ENCODE results near the gene STARD10. TPM values are rescaled to one million over a fixed set of nuclear protein-coding genes. Genes with fewer than 3 reads are reported as not detected.
A peak's percentile ranks its signal among the peaks of the same experiment; 100 is the strongest.

Gene STARD10
- total and polyA plus RNA-seq, 9 of the 15 experiments (the other 6 are each of a cell fraction or from before 2014, with no cell fraction given): 0.15 to 52.9 (median 32.3) TPM

DNA sequence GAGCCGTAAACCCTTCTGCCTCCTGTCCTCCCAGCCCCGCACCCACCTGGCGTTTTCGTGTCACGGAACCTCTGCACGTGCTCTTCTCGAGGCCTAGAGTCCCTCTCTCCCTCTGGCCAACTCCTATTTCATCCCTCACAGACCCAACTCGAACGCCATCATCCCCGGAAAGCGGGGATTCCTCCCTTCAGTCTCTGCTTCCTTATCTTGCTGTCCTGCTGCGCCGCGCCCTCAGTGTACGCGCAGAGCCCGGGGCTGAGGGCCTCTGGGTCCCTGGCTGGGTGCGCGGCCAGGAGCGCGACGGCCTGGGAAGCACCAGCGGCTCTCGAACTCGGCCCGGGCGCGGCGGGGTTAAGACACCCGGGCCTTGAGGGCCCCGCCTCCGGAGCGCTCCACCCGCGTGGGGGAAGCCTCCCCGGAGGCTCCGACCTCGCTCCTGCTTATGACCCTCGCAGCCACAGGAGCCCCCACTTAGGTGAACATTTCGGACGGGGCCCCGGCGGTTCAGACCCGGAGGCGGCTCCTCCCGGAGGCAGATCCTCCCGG, 20.0 kb upstream of the STARD10 start (continued):
- TF ChIP-seq HNRNPL (IDR thresholded peaks at IDR 0.05; ENCODE audit: low read depth, low read length) (no peak), RCOR1 (IDR thresholded peaks at IDR 0.05; ENCODE audit: borderline replicate concordance in 1 of 2, low read depth in 2 of 2, low read length in 2 of 2) (peak in 1 of 2 experiments; percentile 45; a peak in 2 of 4 replicates), CHCHD3 (CRISPR knock-in tag; IDR thresholded peaks at IDR 0.05) (no peak), NFATC3 (IDR thresholded peaks at IDR 0.05) (no peak), GTF2E2 (tag; IDR thresholded peaks at IDR 0.05) (no peak), MCM5 (IDR thresholded peaks at IDR 0.05; ENCODE audit: low read depth) (no peak), TAF15 (IDR thresholded peaks at IDR 0.05; ENCODE audit: low read depth, low read length) (no peak), FOS (IDR thresholded peaks at IDR 0.05; ENCODE audit: extremely low read depth, insufficient read length) (no peak), TCF7L2 (IDR thresholded peaks at IDR 0.05; ENCODE audit: low read depth, low read length) (peak; percentile 90), RAD21 (CRISPR knock-in tag; conservative IDR thresholded peaks at IDR 0.05 in 1 of 2, IDR thresholded peaks at IDR 0.05 in 1 of 2) (no peak), ETV5 (CRISPR knock-in tag; IDR thresholded peaks at IDR 0.05; ENCODE audit: low read depth) (peak; percentile 35; the same call in 1 of the 2 replicates), DACH1 (IDR thresholded peaks at IDR 0.05; ENCODE audit: partially characterized antibody) (no peak), ZNF707 (CRISPR knock-in tag; conservative IDR thresholded peaks at IDR 0.05) (no peak), DNMT1 (IDR thresholded peaks at IDR 0.05) (no peak), RBM34 (IDR thresholded peaks at IDR 0.05; ENCODE audit: borderline replicate concordance, insufficient read depth, low read length) (no peak), GTF2F1 (IDR thresholded peaks at IDR 0.05; ENCODE audit: low read depth, low read length) (no peak), ZSCAN29 (IDR thresholded peaks at IDR 0.05) (no peak), GTF2A2 (tag; IDR thresholded peaks at IDR 0.05) (no peak), ZNF445 (CRISPR knock-in tag; IDR thresholded peaks at IDR 0.05; ENCODE audit: low read depth) (no peak), TEAD1 (CRISPR knock-in tag; IDR thresholded peaks at IDR 0.05) (no peak; a peak in 1 of 4 replicates), ATF1 (CRISPR knock-in tag; IDR thresholded peaks at IDR 0.05) (no peak), ATF1 (tag; IDR thresholded peaks at IDR 0.05) (peak; percentile 95), NR4A1 (CRISPR knock-in tag; IDR thresholded peaks at IDR 0.05) (no peak), NR4A1 (tag; IDR thresholded peaks at IDR 0.05) (no peak), CC2D1A (IDR thresholded peaks at IDR 0.05) (no peak), ZNF785 (CRISPR knock-in tag; IDR thresholded peaks at IDR 0.05) (no peak), EHMT2 (IDR thresholded peaks at IDR 0.05) (no peak), MCM2 (IDR thresholded peaks at IDR 0.05; ENCODE audit: low read depth) (no peak), SLC30A9 (CRISPR knock-in tag; IDR thresholded peaks at IDR 0.05) (no peak)
- TF ChIP-seq, protein P1, sequence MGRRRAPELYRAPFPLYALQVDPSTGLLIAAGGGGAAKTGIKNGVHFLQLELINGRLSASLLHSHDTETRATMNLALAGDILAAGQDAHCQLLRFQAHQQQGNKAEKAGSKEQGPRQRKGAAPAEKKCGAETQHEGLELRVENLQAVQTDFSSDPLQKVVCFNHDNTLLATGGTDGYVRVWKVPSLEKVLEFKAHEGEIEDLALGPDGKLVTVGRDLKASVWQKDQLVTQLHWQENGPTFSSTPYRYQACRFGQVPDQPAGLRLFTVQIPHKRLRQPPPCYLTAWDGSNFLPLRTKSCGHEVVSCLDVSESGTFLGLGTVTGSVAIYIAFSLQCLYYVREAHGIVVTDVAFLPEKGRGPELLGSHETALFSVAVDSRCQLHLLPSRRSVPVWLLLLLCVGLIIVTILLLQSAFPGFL (CRISPR knock-in tag; IDR thresholded peaks at IDR 0.05): no peak
- TF ChIP-seq, protein P2, sequence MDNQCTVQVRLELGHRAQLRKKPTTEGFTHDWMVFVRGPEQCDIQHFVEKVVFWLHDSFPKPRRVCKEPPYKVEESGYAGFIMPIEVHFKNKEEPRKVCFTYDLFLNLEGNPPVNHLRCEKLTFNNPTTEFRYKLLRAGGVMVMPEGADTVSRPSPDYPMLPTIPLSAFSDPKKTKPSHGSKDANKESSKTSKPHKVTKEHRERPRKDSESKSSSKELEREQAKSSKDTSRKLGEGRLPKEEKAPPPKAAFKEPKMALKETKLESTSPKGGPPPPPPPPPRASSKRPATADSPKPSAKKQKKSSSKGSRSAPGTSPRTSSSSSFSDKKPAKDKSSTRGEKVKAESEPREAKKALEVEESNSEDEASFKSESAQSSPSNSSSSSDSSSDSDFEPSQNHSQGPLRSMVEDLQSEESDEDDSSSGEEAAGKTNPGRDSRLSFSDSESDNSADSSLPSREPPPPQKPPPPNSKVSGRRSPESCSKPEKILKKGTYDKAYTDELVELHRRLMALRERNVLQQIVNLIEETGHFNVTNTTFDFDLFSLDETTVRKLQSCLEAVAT (IDR thresholded peaks at IDR 0.05): no peak
- TF ChIP-seq, protein P3, sequence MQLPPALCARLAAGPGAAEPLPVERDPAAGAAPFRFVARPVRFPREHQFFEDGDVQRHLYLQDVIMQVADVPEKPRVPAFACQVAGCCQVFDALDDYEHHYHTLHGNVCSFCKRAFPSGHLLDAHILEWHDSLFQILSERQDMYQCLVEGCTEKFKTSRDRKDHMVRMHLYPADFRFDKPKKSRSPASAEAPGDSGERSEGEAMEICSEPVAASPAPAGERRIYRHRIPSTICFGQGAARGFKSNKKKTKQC (CRISPR knock-in tag; IDR thresholded peaks at IDR 0.05): peak; percentile 53; the same call in 1 of the 2 replicates

Measured in K562 (cell line).